Keratinocyte (primary cell): ENCODE results near the gene KRR1. TPM values are rescaled to one million over a fixed set of nuclear protein-coding genes. Genes with fewer than 3 reads are reported as not detected.

ENCODE experiments used
- DNase-seq: peaks from one replicate; pipeline ENCODE4 v3.0.0-alpha.2; 2011; ENCODE audit warnings: low read depth, missing footprints, low spot score
- FAIRE-seq: peaks from 2 replicates; lab custom pipeline; 2011; peaks lifted over from hg19 to GRCh38; lab: Jason Lieb, UNC
- H2AFZ ChIP-seq: 2 replicates; pipeline ENCODE4 v1.6.0; 2012; ENCODE audit warnings: low read length, control low read depth, inconsistent platforms; ENCODE audit not compliant: control insufficient read depth
- H3K27ac ChIP-seq: 2 replicates; pipeline ENCODE4 v1.5.1; 2011; ENCODE audit warnings: low read length; ENCODE audit not compliant: control insufficient read depth, insufficient read depth
- H3K27me3 ChIP-seq: 3 replicates; pipeline ENCODE4 v1.6.0; 2011; ENCODE audit warnings: low read length; ENCODE audit not compliant: control insufficient read depth, insufficient read depth; ENCODE audit errors: extremely low read depth
- H3K36me3 ChIP-seq, 2 experiments: 2 replicates in 1 of 2; 3 replicates in 1 of 2; pipeline ENCODE4 v1.5.1; 2011; ENCODE audit warnings: low read length in 2 of 2, mild to moderate bottlenecking in 1 of 2; ENCODE audit not compliant: control insufficient read depth in 2 of 2, insufficient read depth in 2 of 2; ENCODE audit errors: extremely low read depth in 1 of 2
- H3K4me1 ChIP-seq: 3 replicates; pipeline ENCODE4 v1.5.1; 2011; ENCODE audit warnings: low read length; ENCODE audit not compliant: control insufficient read depth, insufficient read depth; ENCODE audit errors: extremely low read depth
- H3K4me2 ChIP-seq: 3 replicates; pipeline ENCODE4 v1.6.0; 2011; ENCODE audit warnings: low read depth, low read length; ENCODE audit not compliant: control insufficient read depth, insufficient read depth; ENCODE audit errors: extremely low read depth
- H3K4me3 ChIP-seq, 3 experiments: fragments of 200-600 bp in 1 of 3; sonication (generic) in 1 of 3; 2 replicates in 2 of 3; 3 replicates in 1 of 3; pipeline ENCODE4 v1.5.1; 2011 to 2016; ENCODE audit warnings: low read length in 3 of 3, mild to moderate bottlenecking in 3 of 3, control low read depth in 2 of 3, inconsistent platforms in 1 of 3, low read depth in 1 of 3, mixed read lengths in 1 of 3, mixed run types in 1 of 3, moderate library complexity in 1 of 3; ENCODE audit not compliant: control insufficient read depth in 2 of 3, insufficient read depth in 2 of 3; ENCODE audit errors: extremely low read depth in 1 of 3
- H3K79me2 ChIP-seq: 2 replicates; pipeline ENCODE4 v1.6.0; 2012; ENCODE audit warnings: low read length; ENCODE audit not compliant: control insufficient read depth, insufficient read depth
- H3K9ac ChIP-seq: 3 replicates; pipeline ENCODE4 v1.6.0; 2011; ENCODE audit warnings: low read length; ENCODE audit not compliant: control insufficient read depth, insufficient read depth; ENCODE audit errors: extremely low read depth
- H3K9me1 ChIP-seq: 3 replicates; pipeline ENCODE4 v1.6.0; 2011; ENCODE audit warnings: low read length; ENCODE audit not compliant: control insufficient read depth, insufficient read depth; ENCODE audit errors: extremely low read depth
- H3K9me3 ChIP-seq: 2 replicates; pipeline ENCODE4 v1.5.1; 2012; ENCODE audit warnings: low read depth, low read length; ENCODE audit not compliant: control insufficient read depth
- H4K20me1 ChIP-seq: 3 replicates; pipeline ENCODE4 v1.6.0; 2011; ENCODE audit warnings: low read length; ENCODE audit not compliant: control insufficient read depth, insufficient read depth; ENCODE audit errors: extremely low read depth
- CTCF ChIP-seq, 3 experiments: IDR thresholded peaks in 1 of 3; conservative IDR thresholded peaks in 1 of 3; optimal IDR thresholded peaks in 1 of 3; 2 replicates in 2 of 3; 3 replicates in 1 of 3; pipeline versions ENCODE3 to v1.5.1; 2011; ENCODE audit warnings: low read length in 3 of 3, mild to moderate bottlenecking in 3 of 3, moderate library complexity in 2 of 3, control low read depth in 1 of 3, inconsistent platforms in 1 of 3; ENCODE audit not compliant: insufficient read depth in 2 of 3; ENCODE audit errors: extremely low read depth in 1 of 3
- EZH2 ChIP-seq: IDR thresholded peaks from one replicate; pipeline ENCODE4 v1.6.1; 2012; ENCODE audit warnings: inconsistent platforms, mild to moderate bottlenecking, low read length, moderate library complexity
- dilution Hi-C: fragments of 300-500 bp; cut with MboI; formaldehyde crosslinking; loops from one replicate; pipeline ENCODE4 v1.7.0; 2020; ENCODE audit warnings: low sequenced_read_pairs; ENCODE audit not compliant: extremely low pct_ligation_motif_present
- polyA plus RNA-seq, 5 experiments: library from polyadenylated mRNA; depleted of rRNA in 3 of 5; stranded (reverse) in 3 of 5; stranded (forward) in 1 of 5; unstranded in 1 of 5; fragments of >200 nt; gene quantifications; 1 replicate in 1 of 5; 2 replicates in 3 of 5; 3 replicates in 1 of 5; pipeline versions ENCODE4 v1.2.1 to v1.2.3, GENCODE V29; 2011 to 2012; ENCODE audit warnings: missing spikeins in 2 of 5, low read depth in 1 of 5, low replicate concordance in 1 of 5

Gene KRR1
- polyA plus RNA-seq, 1 donor (not counting 4 experiments of a cell fraction or from before 2014, with no cell fraction given) = 74.7 TPM

GRCh38 chr12:75553398-75553797 lies 42.0 kb upstream of the KRR1 start:
- Histone ChIP-seq H4K20me1 (no peaks in the 10 kb centered on the region), H2AFZ (no peak overlapping the region), H3K9me1 (no peaks in the 10 kb centered on the region), H3K9ac (no peak overlapping the region), H3K4me2 (no peak overlapping the region), H3K9me3 (no peaks in the 10 kb centered on the region), H3K36me3 (no peaks in the 10 kb centered on the region), H3K4me3 (no peak overlapping the region), H3K79me2 (no peaks in the 10 kb centered on the region), H3K4me1 (no peaks in the 10 kb centered on the region), H3K27ac (no peak overlapping the region), H3K27me3 (no peaks in the 10 kb centered on the region)
- dilution Hi-C loops = no loop called here
- TF ChIP-seq EZH2 = no peak
- TF ChIP-seq CTCF (optimal IDR thresholded peaks at IDR 0.05 in 1 of 3, IDR thresholded peaks at IDR 0.05 in 1 of 3, conservative IDR thresholded peaks at IDR 0.05 in 1 of 3; ENCODE audit: extremely low read depth in 1 of 3, insufficient read depth in 2 of 3, low read length in 3 of 3) = no peak
- no peak for DNase-seq
- FAIRE-seq = no peak

- H4K20me1 ChIP-seq = no peaks in the 10 kb centered on the region
- no peaks in the 10 kb centered on the region for H3K27me3 ChIP-seq
- H3K4me2 ChIP-seq = no peak overlapping the region
- H2AFZ ChIP-seq = no peak overlapping the region
- no peaks in the 10 kb centered on the region for H3K79me2 ChIP-seq
- H3K9ac ChIP-seq = no peak overlapping the region
- FAIRE-seq = no peak
- no peaks in the 10 kb centered on the region for H3K4me1 ChIP-seq
- H3K4me3 ChIP-seq = no peak overlapping the region
- dilution Hi-C loops = no loop called here
- H3K9me1 ChIP-seq = no peaks in the 10 kb centered on the region
- H3K27ac ChIP-seq = no peak overlapping the region
- H3K9me3 ChIP-seq = no peaks in the 10 kb centered on the region
- H3K36me3 ChIP-seq = no peaks in the 10 kb centered on the region
- no peak for DNase-seq
- no peak for TF ChIP-seq EZH2
- no peak for TF ChIP-seq CTCF (optimal IDR thresholded peaks at IDR 0.05 in 1 of 3, IDR thresholded peaks at IDR 0.05 in 1 of 3, conservative IDR thresholded peaks at IDR 0.05 in 1 of 3; ENCODE audit: extremely low read depth in 1 of 3, insufficient read depth in 2 of 3, low read length in 3 of 3)
Observed at GRCh38 chr12:75551477-75551876, 40.1 kb upstream of the KRR1 start.
